ENCODE results near the gene EEA1. TPM values are rescaled to one million over a fixed set of nuclear protein-coding genes. Genes with fewer than 3 reads are reported as not detected.

EEA1 gene
- total RNA-seq, 2 experiments from 2014 or later, result 3.0 to 11.9 TPM

DNA sequence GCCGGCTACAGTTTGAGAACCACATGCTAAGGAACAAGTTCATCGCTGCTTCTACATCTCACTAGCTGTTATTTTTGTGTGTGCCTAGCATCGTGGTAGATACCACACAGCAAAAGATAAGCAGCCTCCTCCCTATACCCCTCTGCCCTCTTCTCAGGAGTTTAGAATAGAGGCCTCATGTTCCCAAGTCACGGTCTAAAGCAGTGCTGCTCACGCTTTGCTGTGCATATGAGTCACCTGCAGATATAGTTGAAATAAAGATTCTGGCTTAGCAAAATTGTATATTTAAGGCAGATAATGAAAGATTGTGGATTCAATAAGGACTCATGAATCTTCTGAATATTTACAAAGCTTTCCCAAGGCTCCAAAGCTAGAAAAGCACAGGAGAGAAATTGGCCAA, 198.3 kb downstream of the EEA1 start:
- no peak for DNase-seq (ENCODE audit: low spot score)
- no peak overlapping the region for H3K4me2 ChIP-seq (ENCODE audit: low read length)
- no peak overlapping the region for H3K4me3 ChIP-seq (ENCODE audit: low read depth, low read length, poor library complexity, severe bottlenecking)
- H3K9me3 ChIP-seq (ENCODE audit: low read length), result no peaks in the 10 kb centered on the region
- no peak overlapping the region for H3K27ac ChIP-seq (ENCODE audit: low read depth, low read length, poor library complexity, severe bottlenecking)
- intact Hi-C loops (cut with micrococcal nuclease; ENCODE audit: unreplicated experiment), result no loop called here
- no peaks in the 10 kb centered on the region for H3K79me2 ChIP-seq (ENCODE audit: insufficient read depth, low read depth, low read length)
- no peaks in the 10 kb centered on the region for H3K36me3 ChIP-seq (ENCODE audit: insufficient read depth, low read length)
- H2AFZ ChIP-seq (ENCODE audit: low read length), result no peak overlapping the region
- TF ChIP-seq, protein P1, sequence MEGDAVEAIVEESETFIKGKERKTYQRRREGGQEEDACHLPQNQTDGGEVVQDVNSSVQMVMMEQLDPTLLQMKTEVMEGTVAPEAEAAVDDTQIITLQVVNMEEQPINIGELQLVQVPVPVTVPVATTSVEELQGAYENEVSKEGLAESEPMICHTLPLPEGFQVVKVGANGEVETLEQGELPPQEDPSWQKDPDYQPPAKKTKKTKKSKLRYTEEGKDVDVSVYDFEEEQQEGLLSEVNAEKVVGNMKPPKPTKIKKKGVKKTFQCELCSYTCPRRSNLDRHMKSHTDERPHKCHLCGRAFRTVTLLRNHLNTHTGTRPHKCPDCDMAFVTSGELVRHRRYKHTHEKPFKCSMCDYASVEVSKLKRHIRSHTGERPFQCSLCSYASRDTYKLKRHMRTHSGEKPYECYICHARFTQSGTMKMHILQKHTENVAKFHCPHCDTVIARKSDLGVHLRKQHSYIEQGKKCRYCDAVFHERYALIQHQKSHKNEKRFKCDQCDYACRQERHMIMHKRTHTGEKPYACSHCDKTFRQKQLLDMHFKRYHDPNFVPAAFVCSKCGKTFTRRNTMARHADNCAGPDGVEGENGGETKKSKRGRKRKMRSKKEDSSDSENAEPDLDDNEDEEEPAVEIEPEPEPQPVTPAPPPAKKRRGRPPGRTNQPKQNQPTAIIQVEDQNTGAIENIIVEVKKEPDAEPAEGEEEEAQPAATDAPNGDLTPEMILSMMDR (conservative IDR thresholded peaks at IDR 0.05; ENCODE audit: low read length), result no peak
- TF ChIP-seq EZH2phosphoT487 (IDR thresholded peaks at IDR 0.05; ENCODE audit: borderline replicate concordance, low read depth, low read length), result no peak
- CTCF ChIA-PET (ENCODE audit: unreplicated experiment), result no interaction called here
- POLR2A ChIA-PET, result interaction anchor here (0.5 to 1.1 kb wide), 2 partner anchors 18 to 78 kb away, joined by 3 to 5 read pairs; no protein-coding TSS in a partner anchor
- H4K20me1 ChIP-seq (ENCODE audit: insufficient read depth, low read length), result no peaks in the 10 kb centered on the region
- H3K4me1 ChIP-seq (ENCODE audit: insufficient read depth, low read length, poor library complexity, severe bottlenecking), result no peaks in the 10 kb centered on the region
- H3K9me2 ChIP-seq (ENCODE audit: insufficient read depth, low read length), result no peaks in the 10 kb centered on the region
- no TSS peak for BruUV-seq (replicated peaks)

DNA sequence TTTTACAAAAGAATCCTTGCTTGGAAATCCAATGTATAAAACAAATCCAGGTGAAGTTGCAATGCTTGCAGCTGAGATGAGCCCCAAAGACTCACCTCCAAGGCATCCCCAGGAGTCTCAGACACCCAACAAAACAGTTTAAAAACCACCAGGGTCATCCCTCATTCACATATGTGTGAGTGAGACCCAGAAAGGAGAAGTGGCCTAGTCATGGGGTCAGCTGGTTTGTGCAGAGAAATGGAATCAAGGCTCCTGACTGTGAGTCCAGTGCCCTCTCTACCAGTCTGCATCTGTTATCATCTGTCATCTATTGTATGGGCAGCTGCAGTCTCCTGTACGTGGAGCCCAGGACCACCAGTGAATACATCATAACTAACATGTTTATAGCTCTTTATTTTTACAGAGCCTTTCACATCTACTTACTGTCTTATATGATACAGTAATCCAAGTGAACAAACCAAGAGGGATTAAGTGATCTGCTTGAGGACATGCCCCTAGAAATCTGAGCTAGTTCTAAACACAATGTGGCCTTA, 199.3 kb downstream of the EEA1 start:
- Histone ChIP-seq H3K4me1 (ENCODE audit: insufficient read depth, low read length, poor library complexity, severe bottlenecking) (no peaks in the 10 kb centered on the region), H3K9me3 (ENCODE audit: low read length) (no peaks in the 10 kb centered on the region), H3K79me2 (ENCODE audit: insufficient read depth, low read depth, low read length) (no peaks in the 10 kb centered on the region), H3K27ac (ENCODE audit: low read depth, low read length, poor library complexity, severe bottlenecking) (no peak overlapping the region), H2AFZ (ENCODE audit: low read length) (no peak overlapping the region), H3K4me2 (ENCODE audit: low read length) (no peak overlapping the region), H3K36me3 (ENCODE audit: insufficient read depth, low read length) (no peaks in the 10 kb centered on the region), H3K9me2 (ENCODE audit: insufficient read depth, low read length) (no peaks in the 10 kb centered on the region), H4K20me1 (ENCODE audit: insufficient read depth, low read length) (no peaks in the 10 kb centered on the region), H3K4me3 (ENCODE audit: low read depth, low read length, poor library complexity, severe bottlenecking) (no peak overlapping the region)
- TF ChIP-seq EZH2phosphoT487 (IDR thresholded peaks at IDR 0.05; ENCODE audit: borderline replicate concordance, low read depth, low read length), result no peak
- TF ChIP-seq, protein P1 (conservative IDR thresholded peaks at IDR 0.05; ENCODE audit: low read length), result no peak
- POLR2A ChIA-PET, result interaction anchor here (0.5 to 1.1 kb wide), 2 partner anchors 17 to 79 kb away, joined by 3 to 5 read pairs; no protein-coding TSS in a partner anchor
- DNase-seq (ENCODE audit: low spot score), result no peak
- CTCF ChIA-PET (ENCODE audit: unreplicated experiment), result no interaction called here
- intact Hi-C loops (cut with micrococcal nuclease; ENCODE audit: unreplicated experiment), result no loop called here
- no TSS peak for BruUV-seq (replicated peaks)

DNA sequence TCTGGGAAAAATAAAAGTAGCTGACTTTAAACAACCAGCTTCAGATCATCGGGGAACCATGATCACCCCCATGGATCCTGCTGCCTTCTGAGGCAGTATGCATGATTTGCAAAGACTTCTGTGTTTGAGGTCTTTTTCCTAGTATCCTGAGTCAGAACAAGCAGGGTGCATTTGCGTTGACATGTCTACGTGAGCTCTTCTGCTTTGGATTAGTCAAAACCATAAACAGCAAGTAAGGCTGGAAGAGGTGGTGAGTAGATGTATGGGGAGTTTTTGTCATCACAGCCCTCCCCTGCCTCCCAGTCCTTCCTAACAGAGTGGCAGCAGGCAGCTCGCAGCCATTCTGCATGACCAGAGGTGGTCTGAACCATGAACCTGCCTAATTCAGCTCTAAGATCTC, 202.2 kb downstream of the EEA1 start:
- no peaks in the 10 kb centered on the region for H3K4me1 ChIP-seq (ENCODE audit: insufficient read depth, low read length, poor library complexity, severe bottlenecking)
- ChIA-PET CTCF (ENCODE audit: unreplicated experiment) (no interaction called here), POLR2A (no interaction called here)
- no TSS peak for BruUV-seq (replicated peaks)
- no peaks in the 10 kb centered on the region for H3K9me2 ChIP-seq (ENCODE audit: insufficient read depth, low read length)
- H3K79me2 ChIP-seq (ENCODE audit: insufficient read depth, low read depth, low read length), result no peaks in the 10 kb centered on the region
- TF ChIP-seq, protein P1 (conservative IDR thresholded peaks at IDR 0.05; ENCODE audit: low read length), result no peak
- no peak for TF ChIP-seq EZH2phosphoT487 (IDR thresholded peaks at IDR 0.05; ENCODE audit: borderline replicate concordance, low read depth, low read length)
- no peak for DNase-seq (ENCODE audit: low spot score)
- no peak overlapping the region for H3K4me3 ChIP-seq (ENCODE audit: low read depth, low read length, poor library complexity, severe bottlenecking)
- no peak overlapping the region for H3K4me2 ChIP-seq (ENCODE audit: low read length)
- H3K9me3 ChIP-seq (ENCODE audit: low read length), result no peaks in the 10 kb centered on the region
- no peak overlapping the region for H2AFZ ChIP-seq (ENCODE audit: low read length)
- no peaks in the 10 kb centered on the region for H3K36me3 ChIP-seq (ENCODE audit: insufficient read depth, low read length)
- no peak overlapping the region for H3K27ac ChIP-seq (ENCODE audit: low read depth, low read length, poor library complexity, severe bottlenecking)
- no peaks in the 10 kb centered on the region for H4K20me1 ChIP-seq (ENCODE audit: insufficient read depth, low read length)
- intact Hi-C loops (cut with micrococcal nuclease; ENCODE audit: unreplicated experiment), result no loop called here
